ENCODE measurements around the gene EPB41.

Gene EPB41

DNA sequence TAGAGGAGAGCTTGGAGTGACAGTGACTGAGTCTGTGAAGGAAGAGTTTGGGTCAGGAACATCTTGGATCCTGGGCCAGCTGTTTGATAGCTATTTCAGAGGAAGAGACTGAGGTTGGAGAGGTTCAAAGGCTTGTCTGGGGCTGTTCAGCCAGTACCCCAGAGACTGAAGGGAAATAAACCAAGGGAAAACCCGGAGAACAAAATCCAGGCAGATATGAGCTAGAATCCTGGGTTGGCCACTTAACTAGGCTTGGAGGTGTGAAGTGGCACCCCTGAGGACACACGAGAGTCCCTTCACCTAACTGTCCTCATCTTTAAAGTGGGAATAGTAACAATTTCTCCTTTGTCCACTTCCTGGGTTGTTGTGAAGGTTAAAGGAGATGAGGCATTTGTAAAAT, 23.1 kb upstream of the EPB41 start:
- DNase-seq: no peak

DNA sequence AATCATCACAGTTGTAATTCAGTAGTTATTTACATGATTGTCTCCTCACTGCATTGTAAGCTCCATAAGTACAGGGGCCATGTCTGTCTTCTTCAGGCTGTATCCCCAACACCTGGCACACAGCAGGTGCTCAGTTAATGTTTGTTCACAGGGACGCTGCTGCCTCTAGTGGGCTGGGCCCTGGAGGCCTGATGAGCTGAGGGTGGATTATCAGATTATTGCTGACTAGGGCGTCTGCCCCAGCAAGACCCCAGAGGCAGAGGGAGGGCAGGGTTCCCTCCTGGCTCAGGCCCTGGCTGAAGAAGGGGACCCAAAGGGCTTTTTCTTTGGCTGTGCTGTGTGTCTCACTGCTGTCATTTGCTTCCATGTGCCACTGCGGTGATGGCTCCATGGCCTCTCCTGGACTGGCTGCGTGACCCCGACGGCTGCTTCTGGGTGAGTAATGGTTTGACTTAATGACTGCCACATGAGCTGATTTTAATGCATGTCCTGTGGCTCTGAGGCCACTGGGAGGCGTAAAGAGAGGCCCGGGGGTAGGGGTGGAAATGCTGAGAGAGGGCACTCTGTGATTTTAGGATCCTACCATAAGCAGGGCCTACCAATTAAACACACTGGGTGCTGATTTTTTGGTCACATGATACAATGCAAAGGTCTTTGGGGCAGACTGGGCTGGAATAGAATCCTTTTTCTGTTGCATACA, 20.8 kb upstream of the EPB41 start:
- DNase-seq: peak; percentile 10 to 41

DNA sequence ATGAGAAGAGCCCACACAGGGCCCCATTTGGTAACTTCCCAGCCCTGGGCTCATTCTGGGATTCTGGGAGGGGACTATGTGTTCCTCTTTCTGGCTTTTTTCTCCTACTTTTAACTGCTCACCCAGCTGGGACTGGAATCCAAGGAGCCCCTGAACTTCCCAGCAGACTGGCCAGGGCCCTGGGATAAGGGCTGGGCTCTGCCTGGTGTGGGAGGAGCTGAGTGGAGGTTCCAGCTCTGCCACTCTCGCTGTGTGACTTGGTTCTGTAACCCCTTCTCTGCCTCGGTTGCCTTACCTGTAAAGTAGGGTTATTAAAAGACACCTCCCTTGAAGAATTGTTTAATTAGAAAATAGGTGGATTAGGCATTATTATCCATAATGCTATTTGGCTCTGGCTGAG, 19.6 kb upstream of the EPB41 start:
- DNase-seq: no peak

DNA sequence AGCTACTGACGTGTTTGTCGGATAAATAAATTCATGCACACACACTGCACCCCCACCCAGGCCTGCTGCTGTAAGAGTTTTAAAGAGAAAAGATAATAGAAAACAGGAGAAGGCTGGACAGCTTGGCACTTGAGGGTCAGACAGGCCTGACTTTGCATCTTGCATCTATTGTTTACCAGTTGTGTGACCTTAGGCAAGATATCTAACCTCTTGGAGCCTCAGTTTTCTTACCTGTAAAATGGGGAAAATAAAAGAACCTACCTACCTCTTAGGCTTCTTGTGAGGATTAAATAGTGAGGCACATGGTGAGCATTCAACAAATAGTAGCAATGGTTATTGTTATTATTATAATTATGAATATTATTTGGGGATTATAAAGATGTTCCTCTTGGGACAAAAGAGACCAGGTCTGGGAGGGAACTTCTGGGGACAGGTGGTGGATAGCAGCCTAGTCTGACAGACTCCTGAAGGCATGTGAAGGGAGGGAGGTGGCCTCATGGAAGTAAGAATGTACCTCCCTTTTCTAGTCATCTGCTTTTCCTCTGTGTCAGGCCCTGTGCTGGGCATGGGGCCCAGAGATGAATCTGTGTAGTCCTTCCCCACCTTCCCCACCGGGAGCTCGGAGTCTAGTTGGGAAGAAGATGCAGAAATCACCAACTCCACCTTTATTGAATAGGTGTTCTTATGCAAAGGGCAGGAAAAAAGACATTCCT, 18.3 kb upstream of the EPB41 start:
- DNase-seq: no peak

DNA sequence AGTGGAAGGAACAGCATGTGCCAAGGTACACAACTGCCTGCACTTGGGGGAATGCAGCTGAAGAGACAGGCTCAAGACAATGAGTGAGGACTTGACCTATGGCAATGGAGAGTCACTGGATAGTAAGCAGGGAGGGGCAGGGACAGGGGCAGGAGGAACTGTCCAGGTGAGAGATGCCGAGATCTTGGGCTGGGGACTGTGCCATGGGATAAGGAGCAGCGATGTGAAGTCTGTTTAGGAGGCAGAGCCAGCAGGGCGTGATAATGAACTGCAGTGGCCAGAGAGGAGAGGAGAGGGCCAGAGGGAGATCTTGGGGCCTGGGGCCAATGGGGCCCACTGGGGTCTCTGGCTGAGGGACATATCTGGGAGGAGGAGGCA, 17.8 kb upstream of the EPB41 start:
- DNase-seq: no peak

DNA sequence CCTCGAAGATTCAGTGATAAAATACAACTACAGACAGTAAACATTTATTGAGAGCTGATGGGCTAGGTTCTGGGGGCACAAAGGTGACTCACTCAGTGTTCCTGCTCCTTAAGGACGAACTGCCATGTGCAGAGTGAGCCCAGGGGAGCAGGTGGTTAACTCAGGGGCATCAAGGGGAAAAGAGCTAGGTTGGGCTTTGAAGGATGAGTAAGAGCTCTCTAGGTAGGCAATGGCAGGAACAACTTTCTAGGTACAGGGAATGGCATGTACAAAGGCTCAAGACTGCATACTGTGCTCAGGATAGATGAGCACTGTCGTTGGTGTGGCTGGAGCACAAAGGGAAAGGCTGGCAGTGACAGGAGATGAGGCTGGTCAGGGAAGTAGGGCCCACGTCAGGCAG, 16.6 kb upstream of the EPB41 start:
- DNase-seq: no peak

DNA sequence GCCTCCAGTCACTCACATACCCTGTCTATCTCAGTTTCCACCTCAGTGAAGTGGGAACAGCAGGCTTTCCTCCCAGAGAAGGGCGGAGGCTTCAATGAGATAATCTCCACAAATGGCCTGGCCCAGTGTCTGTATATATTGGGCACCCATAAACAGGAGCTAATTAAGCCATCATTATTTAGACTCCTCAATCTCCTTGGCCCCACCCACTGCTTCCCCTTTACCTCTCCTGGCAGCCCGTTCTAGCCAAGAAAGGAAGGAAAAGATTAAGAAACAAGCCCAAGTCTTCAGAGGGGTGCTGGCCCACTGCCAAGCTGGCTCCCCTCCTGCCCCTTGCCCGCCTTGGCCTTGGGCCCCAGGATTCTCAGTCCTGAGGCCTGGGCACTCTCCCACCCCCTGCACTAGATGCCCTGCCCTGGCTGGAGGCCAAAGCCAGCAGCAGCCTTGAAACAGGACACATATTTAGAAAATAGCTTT, 15.9 kb upstream of the EPB41 start:
- no peak for DNase-seq

DNA sequence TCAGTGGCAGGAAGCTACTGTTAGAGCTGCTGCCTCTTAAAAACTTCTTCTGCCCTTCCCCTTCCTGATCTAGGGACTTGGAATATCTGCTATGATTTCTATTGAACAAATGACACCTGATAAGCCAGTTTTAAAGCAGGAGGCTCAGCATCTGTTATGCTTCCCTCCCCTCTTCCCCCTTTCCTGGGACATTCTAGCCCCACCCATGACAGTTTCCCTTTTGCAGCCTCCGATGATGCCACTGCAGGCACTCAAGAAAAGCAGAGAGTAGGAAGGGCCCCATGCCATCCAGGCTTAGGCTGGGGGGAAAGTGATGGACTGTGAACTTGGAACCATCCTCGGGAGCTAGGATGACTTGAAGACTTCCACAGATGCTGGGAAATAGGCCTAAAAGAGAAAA, 15.1 kb upstream of the EPB41 start:
- no peak for DNase-seq

DNA sequence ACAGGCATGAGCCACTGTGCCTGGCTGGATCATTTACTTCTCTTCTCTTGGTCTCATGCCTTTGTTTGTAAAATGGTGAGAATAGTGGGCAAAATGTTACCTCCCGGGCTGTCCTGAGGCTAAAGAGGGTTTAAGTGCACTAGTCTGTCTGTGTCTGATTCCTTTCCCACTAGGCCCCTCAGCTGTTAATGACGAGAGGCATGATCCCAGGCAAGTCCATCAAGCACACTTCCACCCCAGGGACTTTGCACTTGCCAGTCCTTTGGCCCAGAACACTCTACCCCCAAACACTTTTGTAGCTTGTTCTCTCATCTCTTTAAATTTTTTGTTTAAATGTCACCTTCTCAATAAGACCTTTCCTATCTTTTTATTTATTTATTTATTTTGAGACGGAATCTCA, 13.8 kb upstream of the EPB41 start:
- no peak for DNase-seq

DNA sequence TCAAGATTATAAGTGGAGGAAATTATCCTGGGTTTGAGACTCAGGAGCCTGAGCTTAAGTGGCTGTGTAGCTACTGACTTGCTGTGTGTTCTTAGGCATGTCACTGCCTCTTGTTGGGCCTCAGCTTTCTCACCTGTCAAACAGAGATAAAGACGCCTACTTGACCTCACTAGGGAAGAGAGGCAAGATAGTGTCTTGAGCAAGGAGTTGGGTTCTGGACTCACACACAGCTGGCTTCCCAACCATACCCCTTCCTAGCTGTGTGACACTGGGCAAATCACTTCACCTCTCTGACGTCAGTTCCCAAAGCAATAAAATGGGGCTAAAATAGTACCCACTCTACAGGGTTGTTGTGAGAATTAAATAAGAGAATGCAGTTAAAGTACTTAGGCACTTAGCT, 11.6 kb upstream of the EPB41 start:
- DNase-seq: no peak

DNA sequence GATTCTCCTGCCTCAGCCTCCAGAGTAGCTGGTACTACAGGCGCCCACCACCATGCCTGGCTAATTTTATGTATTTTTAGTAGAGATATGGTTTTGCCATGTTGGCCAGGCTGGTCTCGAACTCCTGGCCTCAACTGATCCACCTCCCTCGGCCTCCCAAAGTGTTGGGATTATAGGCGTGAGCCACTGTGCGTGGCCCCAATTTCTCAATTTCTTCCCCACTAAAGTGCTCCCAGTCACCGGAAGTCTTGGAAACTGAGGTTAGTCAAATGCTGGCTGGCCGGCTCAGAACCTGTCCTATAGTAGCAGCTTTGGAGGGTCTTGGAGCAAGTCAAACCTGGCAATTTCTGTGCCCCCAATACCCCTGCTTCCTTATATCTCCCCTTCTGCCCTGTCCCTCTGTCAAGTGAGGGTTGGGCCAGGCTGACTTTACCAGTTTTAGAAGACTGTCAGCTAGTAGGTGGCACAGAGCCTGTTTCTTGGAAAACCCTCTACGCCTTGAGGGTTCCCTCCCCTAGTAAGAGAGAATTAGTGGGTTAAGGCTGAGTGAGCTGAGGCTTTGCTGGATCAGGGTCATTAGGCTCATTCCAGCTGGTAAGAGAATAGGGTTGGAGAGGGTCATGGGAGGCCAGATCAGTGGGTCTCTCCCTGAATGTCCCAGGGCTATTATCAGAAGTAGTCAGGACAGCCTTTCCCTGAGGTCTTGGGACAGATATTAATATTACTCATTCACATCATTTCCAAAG, 8.3 kb upstream of the EPB41 start:
- no peak for DNase-seq

DNA sequence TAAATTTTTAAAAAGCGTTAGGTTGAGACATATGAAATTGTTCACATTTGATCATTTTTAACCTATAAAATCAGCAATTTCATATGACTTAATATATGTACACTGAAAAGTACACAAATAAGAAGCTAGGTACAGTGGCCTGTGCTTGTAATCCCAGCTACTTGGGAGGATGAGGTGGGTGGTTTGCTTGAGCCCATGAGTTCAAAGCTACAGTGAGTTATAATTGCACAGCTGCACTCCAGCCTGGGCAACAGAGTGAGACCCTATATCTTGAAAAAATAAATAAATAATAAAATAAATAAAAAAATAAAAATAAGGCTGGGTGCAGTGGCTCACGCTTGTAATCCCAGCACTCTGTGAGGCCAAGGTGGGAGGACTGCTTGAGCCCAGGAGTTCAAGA, 5.2 kb upstream of the EPB41 start:
- no peak for DNase-seq

DNA sequence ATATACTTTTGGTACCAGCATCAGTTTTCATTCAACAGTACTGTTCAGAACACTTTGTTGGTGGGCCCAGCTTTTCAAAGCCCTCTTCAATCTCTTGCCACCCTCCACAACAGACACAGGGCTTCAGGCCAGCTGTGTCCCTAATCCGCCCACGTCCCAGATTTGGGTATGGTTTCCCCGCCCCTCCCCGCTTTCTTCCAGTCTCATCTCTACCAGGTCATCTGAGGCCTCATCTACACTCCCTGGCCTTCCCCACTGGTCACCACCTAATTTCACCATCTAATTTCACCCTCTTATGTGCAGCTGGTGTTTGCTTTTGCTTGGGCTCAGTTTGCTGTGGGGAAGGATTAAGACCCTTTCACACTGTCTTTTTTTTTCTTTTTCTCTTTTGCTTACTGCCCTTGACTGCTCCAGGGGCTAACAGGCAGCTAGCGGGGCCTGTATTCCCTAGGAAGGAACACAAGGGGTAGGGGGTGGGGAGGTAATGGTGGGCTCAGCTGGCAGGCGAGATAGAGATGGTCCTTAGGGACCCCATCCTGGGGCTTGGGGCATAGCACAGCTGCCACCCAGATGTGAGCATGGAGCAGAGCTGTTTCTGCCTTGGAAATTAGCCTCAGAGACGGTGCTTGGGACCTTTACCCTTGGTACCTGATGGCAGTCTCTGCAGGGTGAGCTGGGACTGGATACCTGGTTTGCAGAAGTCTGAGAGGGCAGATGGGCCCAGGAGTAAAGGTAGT, 3.8 kb upstream of the EPB41 start:
- DNase-seq: no peak

DNA sequence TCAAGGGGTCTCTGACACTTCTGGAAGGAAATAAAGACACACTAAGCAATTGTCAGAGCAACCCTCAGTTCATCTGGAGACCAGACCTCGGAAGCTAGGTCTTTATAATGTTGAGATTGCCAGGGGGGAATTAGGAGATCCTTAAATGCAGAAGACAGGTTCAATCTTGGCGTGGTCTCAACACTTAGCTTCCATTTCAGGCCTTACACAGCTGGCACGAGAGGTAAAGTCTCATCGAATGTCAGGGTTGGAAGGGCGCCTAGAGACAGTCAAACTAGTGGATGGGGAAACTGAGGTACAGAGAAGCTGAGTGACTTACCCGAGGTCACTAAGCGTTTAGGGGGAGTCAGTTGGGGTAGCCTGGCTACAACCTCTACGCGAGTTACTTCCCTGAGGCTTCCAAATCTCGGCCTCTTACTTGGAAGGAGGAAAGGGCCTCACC, 562 bp upstream of the EPB41 start:
- no peak for DNase-seq

DNA sequence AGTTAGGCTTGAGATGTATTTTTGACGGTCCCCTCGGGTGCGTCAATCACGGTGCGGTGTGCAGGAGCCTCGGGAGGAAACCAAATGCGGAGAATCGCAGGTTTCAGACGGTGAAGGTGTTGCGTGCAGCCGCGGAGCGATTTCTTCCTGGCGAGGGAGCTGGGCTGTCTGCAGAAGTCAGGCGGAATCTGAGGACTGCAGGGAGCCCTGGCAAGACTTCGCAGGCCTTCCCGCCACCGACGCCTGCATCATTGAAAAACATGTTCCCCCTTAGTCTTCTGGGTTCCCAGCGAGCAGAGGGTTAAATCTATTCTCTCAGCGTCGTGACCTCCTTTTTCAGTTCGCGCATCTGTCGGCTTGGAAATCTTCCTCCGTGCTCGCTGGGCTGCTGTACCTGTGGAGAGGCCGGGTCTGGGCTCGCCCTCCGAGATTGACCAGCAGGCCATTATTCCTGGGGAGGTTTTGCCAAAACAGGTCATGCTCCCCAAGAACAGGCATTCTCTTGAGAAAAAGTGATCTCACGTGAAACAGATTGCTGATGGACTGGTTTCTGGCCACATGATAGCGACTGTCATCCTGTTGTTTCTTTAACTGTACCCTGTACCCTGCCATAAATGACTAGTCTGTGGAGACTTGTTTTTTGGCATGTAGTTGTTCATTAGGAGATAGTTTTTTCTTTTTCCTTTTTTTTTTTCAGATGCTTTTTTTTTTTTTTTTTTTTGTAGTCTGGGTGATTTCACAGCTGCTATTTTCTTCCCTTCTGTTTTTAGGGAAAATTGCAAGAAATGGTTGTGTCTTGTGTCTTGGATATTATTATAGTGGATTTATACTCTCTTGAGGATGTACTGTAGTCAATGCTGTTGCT, 894 bp downstream of the EPB41 start:
- peak; percentile 9 to 49 for DNase-seq

DNA sequence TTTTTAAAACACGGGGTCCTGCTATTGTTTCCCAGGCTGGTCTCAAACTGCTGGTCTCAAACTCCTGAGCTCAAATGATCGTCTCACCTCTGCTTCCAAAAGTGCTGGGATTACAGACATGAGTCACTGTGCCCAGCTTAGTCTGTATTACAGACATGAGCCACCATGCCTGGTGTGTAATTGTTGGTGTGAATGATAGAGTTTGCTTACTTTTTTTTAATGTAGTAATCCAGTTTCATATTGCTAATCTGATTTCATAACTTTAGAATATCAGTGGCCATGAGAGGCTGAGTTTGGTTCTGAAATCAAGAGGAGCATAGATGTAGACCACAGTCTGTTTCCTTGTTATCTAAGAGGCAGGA, 3.4 kb downstream of the EPB41 start:
- no peak for DNase-seq

DNA sequence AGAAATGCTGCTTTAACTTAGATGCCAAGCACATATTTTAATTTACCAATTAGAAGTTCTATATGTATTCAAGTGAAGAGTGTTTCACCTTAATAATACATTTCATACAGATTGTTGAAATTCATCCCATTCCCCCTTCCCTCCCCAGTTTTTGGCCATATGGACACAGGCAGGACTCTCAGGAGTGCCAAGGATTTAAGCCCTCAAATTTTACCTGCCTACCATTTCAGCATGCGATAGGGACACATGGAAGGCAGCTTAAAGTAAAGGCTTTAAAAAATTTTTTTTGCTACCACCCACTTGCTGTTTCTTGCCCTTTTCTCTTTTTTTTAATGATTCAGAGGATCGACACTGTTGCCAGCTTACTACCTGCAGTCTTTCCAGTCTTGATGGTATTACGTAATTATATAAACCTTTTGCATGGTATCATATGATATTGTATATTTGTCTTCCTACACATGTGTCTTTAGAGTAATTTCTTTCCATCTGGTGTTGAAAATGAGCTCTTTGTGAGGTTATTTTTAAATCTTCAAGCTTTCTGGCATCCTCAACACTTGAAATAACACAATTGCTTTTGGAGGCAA, 7.0 kb downstream of the EPB41 start:
- DNase-seq: no peak

DNA sequence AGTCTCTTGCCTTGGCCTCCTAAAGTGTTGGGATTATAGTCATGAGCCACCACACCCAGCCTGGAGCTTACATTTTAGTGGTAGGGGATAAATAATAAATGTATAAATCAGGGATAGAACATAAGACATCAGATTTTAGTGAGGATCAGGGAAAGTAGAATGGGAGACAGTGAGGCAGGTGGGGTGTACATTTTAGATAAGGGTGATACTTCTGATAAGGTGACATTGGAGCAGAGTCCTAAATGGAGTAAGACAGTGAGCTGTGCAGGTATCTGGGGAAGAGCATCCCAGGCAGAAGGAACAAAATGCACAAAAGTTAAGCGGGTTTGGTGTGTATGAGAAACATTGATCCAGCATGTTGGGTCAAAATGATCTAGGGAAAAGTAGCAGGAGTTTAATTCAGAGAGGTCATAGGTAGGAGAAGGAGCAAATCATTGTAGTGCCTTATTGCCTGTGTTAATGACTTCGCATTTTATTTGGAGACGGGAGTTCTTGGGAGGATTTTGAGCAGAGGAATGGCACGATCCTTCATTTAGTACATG, 11.1 kb downstream of the EPB41 start:
- no peak for DNase-seq

DNA sequence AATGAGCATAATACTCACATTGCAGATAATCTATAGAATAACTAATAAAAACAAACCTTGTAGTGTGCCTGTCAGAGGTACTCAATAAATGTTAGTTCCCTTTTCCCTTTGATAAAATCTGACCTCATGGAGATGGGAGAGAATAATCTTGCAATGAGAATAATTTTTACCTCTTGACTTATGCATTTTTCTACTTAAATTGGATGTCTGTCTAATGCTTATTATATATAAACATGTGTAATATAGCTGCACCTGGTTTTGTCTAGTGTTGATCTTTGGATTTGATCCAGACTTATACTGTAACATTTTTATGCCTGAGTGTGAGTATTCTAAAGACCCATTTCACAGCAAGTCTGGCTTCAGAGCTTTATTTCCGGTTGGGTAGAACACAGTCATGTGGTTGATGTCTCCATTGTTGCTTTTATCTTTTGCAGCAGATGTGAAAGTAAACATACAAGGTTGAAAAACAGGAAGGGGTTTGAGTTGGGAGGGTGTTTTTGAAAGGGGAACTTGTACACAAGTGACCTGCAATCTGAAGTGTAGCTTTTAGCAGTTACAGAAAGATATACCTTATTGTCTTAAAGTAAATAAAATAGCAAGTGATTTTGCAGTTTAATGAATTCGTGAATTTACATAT, 12.4 kb downstream of the EPB41 start:
- DNase-seq: peak; percentile 47 to 81

DNA sequence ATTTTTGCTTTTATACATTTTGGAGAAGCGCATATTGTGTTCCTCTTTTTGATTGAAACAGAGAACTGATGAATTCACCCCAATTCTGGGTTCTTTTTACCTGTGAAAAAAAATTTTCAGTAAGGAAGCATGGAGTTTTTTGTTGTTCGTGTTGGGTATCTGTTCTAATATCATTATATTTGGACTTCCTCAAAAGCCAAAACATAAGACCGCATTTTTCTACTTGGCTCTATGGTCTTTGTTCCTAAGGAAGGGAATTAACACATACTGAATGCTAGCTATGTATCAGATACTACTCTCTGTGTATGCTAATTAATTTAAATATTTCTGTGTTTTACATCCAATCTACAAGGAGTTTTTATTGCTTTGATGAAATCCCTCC, 12.9 kb downstream of the EPB41 start:
- no peak for DNase-seq

DNA sequence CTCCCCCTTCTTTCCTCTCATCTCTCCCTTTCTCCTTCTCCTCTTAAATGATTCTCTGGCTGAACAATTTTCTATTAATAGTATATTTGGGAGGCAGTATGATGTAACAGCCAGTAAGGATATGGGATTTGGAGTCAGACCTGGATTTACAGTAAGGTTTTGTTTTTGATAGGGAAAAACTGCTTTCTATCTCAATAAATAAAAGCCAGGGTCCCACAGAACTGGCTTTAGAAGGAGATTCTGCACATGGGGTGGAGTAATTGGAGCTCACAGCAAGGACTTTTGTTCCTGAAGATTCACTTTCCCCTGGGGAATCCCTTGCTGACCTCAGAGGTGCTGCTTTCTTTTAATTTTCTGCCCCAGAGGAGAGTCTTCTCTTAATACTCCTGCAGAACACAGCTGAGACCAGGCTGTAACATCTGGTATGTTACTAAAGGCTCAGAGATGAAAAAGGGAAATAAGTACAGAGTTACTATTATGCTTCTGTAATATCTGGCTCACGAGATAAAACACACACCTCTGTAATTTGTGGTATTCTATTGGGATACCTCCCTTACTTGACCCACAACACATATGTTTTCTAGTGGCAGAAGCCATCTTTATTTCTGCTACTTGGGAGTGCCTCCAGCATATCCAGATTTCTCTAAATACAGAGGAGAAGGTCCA, 13.4 kb downstream of the EPB41 start:
- DNase-seq: no peak
